Measurements from ENCODE around the gene CLNK.

The CLNK gene

GRCh38 chr4:10684631-10685030, at the start of gene CLNK:
Gene CLNK (minus strand): TSS chr4:10684768. CDS start chr4:10667869, 16,899 bp downstream.
- DNase-seq (ENCODE audit: low read depth in 1 of 2, low spot score in 1 of 2) = no peak

GRCh38 chr4:10733481-10734062, 49.0 kb upstream of the CLNK start:
- DNase-seq (ENCODE audit: low read depth in 1 of 2, low spot score in 1 of 2) = no peak

- DNase-seq (ENCODE audit: low read depth in 1 of 2, low spot score in 1 of 2) = no peak
Observed at GRCh38 chr4:10732914-10733415, 48.4 kb upstream of the CLNK start.

- no peak for DNase-seq (ENCODE audit: low read depth in 1 of 2, low spot score in 1 of 2)
Observed at GRCh38 chr4:10732235-10732913, 47.8 kb upstream of the CLNK start.

- DNase-seq (ENCODE audit: low read depth in 1 of 2, low spot score in 1 of 2) = no peak
Observed at GRCh38 chr4:10731690-10732089, 47.1 kb upstream of the CLNK start.

- no peak for DNase-seq (ENCODE audit: low read depth in 1 of 2, low spot score in 1 of 2)
Observed at GRCh38 chr4:10731162-10731561, 46.6 kb upstream of the CLNK start.

- DNase-seq (ENCODE audit: low read depth in 1 of 2, low spot score in 1 of 2) = no peak
Observed at GRCh38 chr4:10730590-10730989, 46.0 kb upstream of the CLNK start.

- no peak for DNase-seq (ENCODE audit: low read depth in 1 of 2, low spot score in 1 of 2)
Observed at GRCh38 chr4:10730019-10730418, 45.5 kb upstream of the CLNK start.

GRCh38 chr4:10729366-10729765, 44.8 kb upstream of the CLNK start:
- no peak for DNase-seq (ENCODE audit: low read depth in 1 of 2, low spot score in 1 of 2)

GRCh38 chr4:10728016-10728415, 43.4 kb upstream of the CLNK start:
- no peak for DNase-seq (ENCODE audit: low read depth in 1 of 2, low spot score in 1 of 2)

GRCh38 chr4:10727140-10727880, 42.7 kb upstream of the CLNK start:
- no peak for DNase-seq (ENCODE audit: low read depth in 1 of 2, low spot score in 1 of 2)

GRCh38 chr4:10722957-10723356, 38.4 kb upstream of the CLNK start:
- no peak for DNase-seq (ENCODE audit: low read depth in 1 of 2, low spot score in 1 of 2)

GRCh38 chr4:10721616-10722015, 37.0 kb upstream of the CLNK start:
- no peak for DNase-seq (ENCODE audit: low read depth in 1 of 2, low spot score in 1 of 2)

GRCh38 chr4:10716163-10716562, 31.6 kb upstream of the CLNK start:
- no peak for DNase-seq (ENCODE audit: low read depth in 1 of 2, low spot score in 1 of 2)

GRCh38 chr4:10715696-10716095, 31.1 kb upstream of the CLNK start:
- no peak for DNase-seq (ENCODE audit: low read depth in 1 of 2, low spot score in 1 of 2)

- DNase-seq (ENCODE audit: low read depth in 1 of 2, low spot score in 1 of 2) = no peak
Observed at GRCh38 chr4:10715135-10715534, 30.6 kb upstream of the CLNK start.

GRCh38 chr4:10713591-10713990, 29.0 kb upstream of the CLNK start:
- no peak for DNase-seq (ENCODE audit: low read depth in 1 of 2, low spot score in 1 of 2)

GRCh38 chr4:10706236-10706635, 21.7 kb upstream of the CLNK start:
- no peak for DNase-seq (ENCODE audit: low read depth in 1 of 2, low spot score in 1 of 2)

- DNase-seq (ENCODE audit: low read depth in 1 of 2, low spot score in 1 of 2) = no peak
Observed at GRCh38 chr4:10704430-10704810, 19.9 kb upstream of the CLNK start.

GRCh38 chr4:10703766-10704429, 19.3 kb upstream of the CLNK start:
- no peak for DNase-seq (ENCODE audit: low read depth in 1 of 2, low spot score in 1 of 2)

GRCh38 chr4:10703156-10703555, 18.6 kb upstream of the CLNK start:
- no peak for DNase-seq (ENCODE audit: low read depth in 1 of 2, low spot score in 1 of 2)

Measured in activated T-helper 1 cell treated with anti-CD3 and anti-CD28 coated beads, Interleukin-2, amount 50 U/mL, for 16 hours (primary cell).